Measurements from ENCODE around the gene HIPK3. TPM values are rescaled to one million over a fixed set of nuclear protein-coding genes. Genes with fewer than 3 reads are reported as not detected.

HIPK3 gene
- total and polyA plus RNA-seq, 7 donors = 10.6 to 417 (median 277) TPM

DNA sequence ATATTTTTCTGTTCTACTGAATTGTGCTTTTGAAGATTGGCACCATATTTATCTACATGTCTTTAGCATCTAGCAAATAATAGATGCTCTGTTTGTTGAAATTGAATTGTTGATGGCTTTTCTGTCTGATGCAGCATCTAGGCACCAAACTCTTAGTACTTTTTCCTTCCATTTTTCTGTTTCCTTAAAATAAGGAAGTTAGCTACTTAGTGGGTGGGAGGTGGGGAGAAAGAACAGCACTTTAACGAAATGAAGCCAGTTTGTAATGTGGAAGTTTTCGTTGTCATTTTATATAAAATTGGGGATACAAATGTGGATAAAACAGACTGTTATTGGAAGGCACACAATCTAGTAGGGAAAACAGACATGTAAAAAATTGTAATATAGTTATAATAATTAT is 76.6 kb downstream of the HIPK3 start:
- no peak for DNase-seq
- Histone ChIP-seq H3K27ac (no peak overlapping the region), H3K9me3 (no peaks in the 10 kb centered on the region), H3K27me3 (no peaks in the 10 kb centered on the region), H3K4me3 (no peak overlapping the region), H3K4me1 (peaks cover 0 to 22% (median 14%) of the 10 kb centered on the region in 4 donors), H3K36me3 (peaks cover 0 to 10% (median 5%) of the 10 kb centered on the region in 4 donors)
- TF ChIP-seq, protein P1, sequence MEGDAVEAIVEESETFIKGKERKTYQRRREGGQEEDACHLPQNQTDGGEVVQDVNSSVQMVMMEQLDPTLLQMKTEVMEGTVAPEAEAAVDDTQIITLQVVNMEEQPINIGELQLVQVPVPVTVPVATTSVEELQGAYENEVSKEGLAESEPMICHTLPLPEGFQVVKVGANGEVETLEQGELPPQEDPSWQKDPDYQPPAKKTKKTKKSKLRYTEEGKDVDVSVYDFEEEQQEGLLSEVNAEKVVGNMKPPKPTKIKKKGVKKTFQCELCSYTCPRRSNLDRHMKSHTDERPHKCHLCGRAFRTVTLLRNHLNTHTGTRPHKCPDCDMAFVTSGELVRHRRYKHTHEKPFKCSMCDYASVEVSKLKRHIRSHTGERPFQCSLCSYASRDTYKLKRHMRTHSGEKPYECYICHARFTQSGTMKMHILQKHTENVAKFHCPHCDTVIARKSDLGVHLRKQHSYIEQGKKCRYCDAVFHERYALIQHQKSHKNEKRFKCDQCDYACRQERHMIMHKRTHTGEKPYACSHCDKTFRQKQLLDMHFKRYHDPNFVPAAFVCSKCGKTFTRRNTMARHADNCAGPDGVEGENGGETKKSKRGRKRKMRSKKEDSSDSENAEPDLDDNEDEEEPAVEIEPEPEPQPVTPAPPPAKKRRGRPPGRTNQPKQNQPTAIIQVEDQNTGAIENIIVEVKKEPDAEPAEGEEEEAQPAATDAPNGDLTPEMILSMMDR (IDR thresholded peaks at IDR 0.05) = no peak
- no peak for TF ChIP-seq EP300 (IDR thresholded peaks at IDR 0.05)
- TF ChIP-seq POLR2A (IDR thresholded peaks at IDR 0.05) = no peak
- no peak for TF ChIP-seq POLR2AphosphoS5 (IDR thresholded peaks at IDR 0.05)
- intact Hi-C loops (cut with DNase I) = no loop called here
- WGBS, 2 donors = 73 to 88% methylated on average over 2 of the region's 2 CpGs

DNA sequence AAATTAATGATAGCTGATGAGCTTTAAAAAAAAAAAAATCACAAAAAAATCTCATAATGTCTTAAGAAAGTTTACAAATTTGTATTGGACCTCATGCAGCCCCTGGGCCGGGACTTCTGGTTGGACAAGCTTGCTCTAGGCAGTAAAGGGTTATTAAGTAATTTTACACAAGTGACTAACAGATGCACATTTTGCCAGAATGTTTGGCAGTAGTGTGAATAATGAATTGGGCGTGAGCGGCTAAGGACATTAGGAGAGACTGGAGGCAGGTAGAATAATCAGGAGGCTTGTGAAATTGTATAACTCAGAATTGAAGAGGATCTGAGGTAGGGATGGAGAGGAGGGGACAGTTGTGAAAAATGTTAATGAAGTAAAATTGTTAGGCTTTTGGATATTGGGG is 77.4 kb downstream of the HIPK3 start:
- no peak for DNase-seq
- Histone ChIP-seq H3K4me3 (no peak overlapping the region), H3K27me3 (no peaks in the 10 kb centered on the region), H3K27ac (no peak overlapping the region), H3K36me3 (peaks cover 0 to 17% (median 8%) of the 10 kb centered on the region in 4 donors), H3K9me3 (no peaks in the 10 kb centered on the region), H3K4me1 (peaks cover 0 to 14% (median 6%) of the 10 kb centered on the region in 4 donors)
- TF ChIP-seq EP300 (IDR thresholded peaks at IDR 0.05) (no peak), POLR2AphosphoS5 (IDR thresholded peaks at IDR 0.05) (no peak), POLR2A (IDR thresholded peaks at IDR 0.05) (no peak)
- TF ChIP-seq, protein P1 (IDR thresholded peaks at IDR 0.05) = no peak
- intact Hi-C loops (cut with DNase I) = no loop called here
- 93 to 94% methylated on average over 3 of the region's 3 CpGs for WGBS, 2 donors

DNA sequence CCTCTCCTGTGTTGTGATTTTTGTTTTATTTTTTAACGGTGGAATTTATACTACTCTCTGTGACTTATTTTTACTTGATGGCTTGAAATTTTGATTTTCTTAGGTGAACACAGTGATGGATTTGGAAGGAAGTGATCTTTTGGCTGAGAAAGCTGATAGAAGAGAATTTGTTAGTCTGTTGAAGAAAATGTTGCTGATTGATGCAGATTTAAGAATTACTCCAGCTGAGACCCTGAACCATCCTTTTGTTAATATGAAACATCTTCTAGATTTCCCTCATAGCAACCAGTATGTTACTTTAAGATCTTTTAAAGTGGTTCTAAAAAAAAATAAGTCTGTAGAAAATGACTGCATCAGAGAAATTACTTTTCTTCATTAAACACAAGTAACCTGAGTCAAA is 82.1 kb downstream of the HIPK3 start:
- H3K4me1 ChIP-seq = peaks cover 0 to 4% (median 0%) of the 10 kb centered on the region in 4 donors
- DNase-seq = no peak
- H3K27ac ChIP-seq = no peak overlapping the region
- peaks cover 6 to 57% (median 30%) of the 10 kb centered on the region in 4 donors for H3K36me3 ChIP-seq
- no peaks in the 10 kb centered on the region for H3K27me3 ChIP-seq
- intact Hi-C loops (cut with DNase I) = no loop called here
- 85 to 95% methylated on average over 1 of the region's 1 CpG for WGBS, 2 donors
- H3K9me3 ChIP-seq = no peaks in the 10 kb centered on the region
- H3K4me3 ChIP-seq = no peak overlapping the region
- TF ChIP-seq POLR2AphosphoS5 (IDR thresholded peaks at IDR 0.05) (no peak), POLR2A (IDR thresholded peaks at IDR 0.05) (no peak), EP300 (IDR thresholded peaks at IDR 0.05) (no peak)
- TF ChIP-seq, protein P1 (IDR thresholded peaks at IDR 0.05) = no peak

DNA sequence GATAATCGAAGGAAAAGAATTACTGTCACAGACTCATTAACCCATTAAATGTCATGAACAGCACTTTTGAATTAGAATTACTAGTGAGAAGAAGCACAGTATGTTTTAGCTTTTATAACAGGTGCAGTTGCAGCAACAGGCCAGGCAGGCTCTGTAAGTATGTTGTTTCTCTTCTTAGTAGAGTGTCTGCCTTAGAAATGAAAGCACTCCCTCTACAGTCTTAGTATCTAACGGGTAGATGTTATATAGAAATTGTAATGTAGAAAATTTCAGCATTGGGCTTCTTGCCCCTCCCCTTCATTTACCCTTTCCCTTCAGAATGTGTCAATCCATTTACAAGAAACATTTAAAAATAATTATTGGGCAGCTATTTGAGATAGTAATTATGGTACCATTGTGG is 87.4 kb downstream of the HIPK3 start:
- 39 to 47% methylated on average over 2 of the region's 2 CpGs for WGBS, 2 donors
- H3K36me3 ChIP-seq = peaks cover 10 to 82% (median 46%) of the 10 kb centered on the region in 4 donors
- TF ChIP-seq POLR2A (IDR thresholded peaks at IDR 0.05) (no peak), POLR2AphosphoS5 (IDR thresholded peaks at IDR 0.05) (no peak), EP300 (IDR thresholded peaks at IDR 0.05) (no peak)
- TF ChIP-seq, protein P1 (IDR thresholded peaks at IDR 0.05) = peak in 1 of 4 experiments; percentile 19

More for the DNA sequence above, 87.4 kb downstream of the HIPK3 start:
- Histone ChIP-seq H3K9me3 (no peaks in the 10 kb centered on the region), H3K27ac (no peak overlapping the region), H3K4me3 (no peak overlapping the region), H3K4me1 (peaks cover 0 to 4% (median 0%) of the 10 kb centered on the region in 4 donors), H3K27me3 (no peaks in the 10 kb centered on the region)
- DNase-seq = no peak
- intact Hi-C loops (cut with DNase I) = no loop called here

Data from sigmoid colon (tissue), 7 donors.